Panc1 (cell line): ENCODE measurements around the gene GALNT4. TPM values are rescaled to one million over a fixed set of nuclear protein-coding genes. Genes with fewer than 3 reads are reported as not detected.

ENCODE experiments used
- ATAC-seq: fragments of 200-7000 bp; cut with Tn5 transposase; 2 replicates; pipeline ENCODE4 v1.9.1; 2020; ENCODE audit warnings: mild to moderate bottlenecking, moderate library complexity
- BruUV-seq: library from RNA; stranded (reverse); fragments of 400-500 nt; replicated peaks from 2 replicates; lab custom pipeline; 2021; lab: Mats Ljungman, UMichigan
- CTCF ChIA-PET: fragments of 300-600 bp; sonication (Branson Sonifier 250); formaldehyde crosslinking; loops from one replicate; lab custom pipeline; 2022; ENCODE audit warnings: antibody characterized with exemption; lab: Charles Lee
- POLR2A ChIA-PET: fragments of 300-600 bp; sonication (Branson Sonifier 250); formaldehyde crosslinking; loops from one replicate; lab custom pipeline; 2022; ENCODE audit warnings: antibody characterized with exemption; lab: Charles Lee
- DNase-seq: peaks from one replicate; pipeline ENCODE4 v3.0.0-alpha.2; 2010; ENCODE audit warnings: low read depth, low spot score
- H3K27ac ChIP-seq: 2 replicates; pipeline ENCODE4 v1.5.1; 2011; ENCODE audit warnings: mild to moderate bottlenecking, low read length, inconsistent platforms
- H3K27me3 ChIP-seq: fragments of 200-500 bp; sonication (Bioruptor generic); 2 replicates; pipeline ENCODE4 v1.6.0; 2014; ENCODE audit warnings: low read length, inconsistent platforms; ENCODE audit not compliant: control insufficient read depth, insufficient read depth
- H3K36me3 ChIP-seq: fragments of 200-500 bp; sonication (Bioruptor generic); 2 replicates; pipeline ENCODE4 v1.5.1; 2014; ENCODE audit warnings: inconsistent platforms, mild to moderate bottlenecking, low read length, moderate library complexity; ENCODE audit not compliant: control insufficient read depth, insufficient read depth
- H3K4me1 ChIP-seq: 2 replicates; pipeline ENCODE4 v1.5.1; 2011; ENCODE audit warnings: inconsistent platforms, mild to moderate bottlenecking, low read length, moderate library complexity; ENCODE audit not compliant: control insufficient read depth, insufficient read depth
- H3K4me3 ChIP-seq, 2 experiments: 2 replicates each; pipeline ENCODE4 v1.5.1; 2011 to 2012; ENCODE audit warnings: low read depth in 2 of 2, low read length in 2 of 2, mild to moderate bottlenecking in 2 of 2, inconsistent platforms in 1 of 2, moderate library complexity in 1 of 2
- H3K9me3 ChIP-seq: fragments of 200-500 bp; sonication (Bioruptor generic); 2 replicates; pipeline ENCODE4 v1.5.1; 2014; ENCODE audit warnings: low read depth, mild to moderate bottlenecking, inconsistent platforms, low read length, moderate library complexity; ENCODE audit not compliant: control insufficient read depth, insufficient read depth
- CTCF ChIP-seq: fragments of 450-650 bp; IDR thresholded peaks from 2 replicates; pipeline ENCODE4 v1.5.1; 2017; ENCODE audit warnings: mild to moderate bottlenecking
- POLR2AphosphoS5 ChIP-seq: IDR thresholded peaks from 2 replicates; pipeline ENCODE4 v1.6.1; 2012; ENCODE audit warnings: mild to moderate bottlenecking, low read depth, low read length, moderate library complexity
- REST ChIP-seq, 2 experiments: IDR thresholded peaks; 2 replicates each; pipeline ENCODE4 v1.6.1; 2011 to 2012; ENCODE audit warnings: low read depth in 2 of 2, control low read depth in 1 of 2, low read length in 1 of 2, mild to moderate bottlenecking in 1 of 2, moderate library complexity in 1 of 2; ENCODE audit not compliant: insufficient read depth in 1 of 2
- SIN3A ChIP-seq: IDR thresholded peaks from 2 replicates; pipeline ENCODE4 v1.6.1; 2012; ENCODE audit warnings: low read depth, mild to moderate bottlenecking, low read length, moderate library complexity, borderline replicate concordance; ENCODE audit not compliant: insufficient read depth
- TCF7L2 ChIP-seq: IDR thresholded peaks from 2 replicates; pipeline ENCODE4 v1.6.1; 2011; ENCODE audit warnings: mild to moderate bottlenecking, low read depth, low read length, inconsistent platforms
- in situ Hi-C: cut with HindIII; loops from 2 replicates; pipeline ENCODE4 v1.10.0; 2016; ENCODE audit warnings: low sequenced_read_pairs, low pct_unique_long_range_greater_than_20kb
- intact Hi-C: fragments of 100-400 bp; cut with micrococcal nuclease; formaldehyde crosslinking; loops from one replicate; pipeline ENCODE4 v1.10.0; 2022; ENCODE audit not compliant: unreplicated experiment
- total RNA-seq: library from RNA; stranded (reverse); gene quantifications from one replicate; pipeline ENCODE4 v1.2.1, GENCODE V29; 2021; ENCODE audit not compliant: unreplicated experiment

Gene GALNT4
- total RNA-seq, 1 experiment from 2014 or later: 5.1 TPM

- Histone ChIP-seq H3K27ac (no peak overlapping the region), H3K9me3 (no peaks in the 10 kb centered on the region), H3K4me1 (no peaks in the 10 kb centered on the region), H3K4me3 (no peak overlapping the region), H3K36me3 (no peaks in the 10 kb centered on the region), H3K27me3 (no peaks in the 10 kb centered on the region)
- POLR2A ChIA-PET: no interaction called here
- CTCF ChIA-PET: no interaction called here
- no peak for TF ChIP-seq REST (IDR thresholded peaks at IDR 0.05; ENCODE audit: insufficient read depth in 1 of 2, low read depth in 2 of 2, low read length in 1 of 2)
- no peak for TF ChIP-seq CTCF
- TF ChIP-seq SIN3A: no peak
- TF ChIP-seq TCF7L2: no peak
- no peak for TF ChIP-seq POLR2AphosphoS5
- DNase-seq: no peak
- in situ Hi-C loops (no loop called here), intact Hi-C loops (loop anchor here (5.0 kb wide), 1 partner anchor 32 kb away; no protein-coding TSS in a partner anchor)
- BruUV-seq: no TSS peak
- ATAC-seq: no peak
These were observed 44.6 kb downstream of the GALNT4 start for GRCh38 chr12:89479982-89480381.

GRCh38 chr12:89477633-89478279 lies 46.8 kb downstream of the GALNT4 start:
- ChIA-PET POLR2A (no interaction called here), CTCF (no interaction called here)
- no peaks in the 10 kb centered on the region for H3K4me1 ChIP-seq
- no peaks in the 10 kb centered on the region for H3K27me3 ChIP-seq
- in situ Hi-C loops (no loop called here), intact Hi-C loops (loop anchor here (5.0 kb wide), 1 partner anchor 35 kb away; no protein-coding TSS in a partner anchor)
- no peaks in the 10 kb centered on the region for H3K9me3 ChIP-seq
- H3K4me3 ChIP-seq: no peak overlapping the region
- no peak overlapping the region for H3K27ac ChIP-seq
- H3K36me3 ChIP-seq: no peaks in the 10 kb centered on the region
- no peak for TF ChIP-seq POLR2AphosphoS5
- TF ChIP-seq TCF7L2: no peak
- no peak; the same call in 1 of the 2 replicates for TF ChIP-seq CTCF
- no peak for TF ChIP-seq SIN3A
- TF ChIP-seq REST (IDR thresholded peaks at IDR 0.05; ENCODE audit: insufficient read depth in 1 of 2, low read depth in 2 of 2, low read length in 1 of 2): no peak
- DNase-seq (no peak), ATAC-seq (no peak)
- no TSS peak for BruUV-seq
